ENCODE measurements around the gene CDC42EP4. TPM values are rescaled to one million over a fixed set of nuclear protein-coding genes. Genes with fewer than 3 reads are reported as not detected.

CDC42EP4 gene
- total and polyA plus RNA-seq, 4 donors: 15.7 to 31.0 (median 28.0) TPM

- WGBS: 74% methylated on average over 29 of the region's 29 CpGs
- DNase-seq (ENCODE audit: low spot score): no peak
- TF ChIP-seq TAF1 (conservative IDR thresholded peaks at IDR 0.05) (no peak), HNF4G (IDR thresholded peaks at IDR 0.05) (no peak), RAD21 (IDR thresholded peaks at IDR 0.05) (no peak), EGR1 (IDR thresholded peaks at IDR 0.05; ENCODE audit: low read depth in 2 of 2) (no peak), HNF4A (conservative IDR thresholded peaks at IDR 0.05) (no peak), YY1 (IDR thresholded peaks at IDR 0.05) (no peak), SP1 (IDR thresholded peaks at IDR 0.05) (no peak), NR2F2 (IDR thresholded peaks at IDR 0.05) (no peak), RXRA (IDR thresholded peaks at IDR 0.05) (no peak), FOXA1 (IDR thresholded peaks at IDR 0.05) (no peak), FOXA2 (IDR thresholded peaks at IDR 0.05) (no peak), GABPA (IDR thresholded peaks at IDR 0.05 in 1 of 2, conservative IDR thresholded peaks at IDR 0.05 in 1 of 2) (no peak)
- TF ChIP-seq, protein P1, sequence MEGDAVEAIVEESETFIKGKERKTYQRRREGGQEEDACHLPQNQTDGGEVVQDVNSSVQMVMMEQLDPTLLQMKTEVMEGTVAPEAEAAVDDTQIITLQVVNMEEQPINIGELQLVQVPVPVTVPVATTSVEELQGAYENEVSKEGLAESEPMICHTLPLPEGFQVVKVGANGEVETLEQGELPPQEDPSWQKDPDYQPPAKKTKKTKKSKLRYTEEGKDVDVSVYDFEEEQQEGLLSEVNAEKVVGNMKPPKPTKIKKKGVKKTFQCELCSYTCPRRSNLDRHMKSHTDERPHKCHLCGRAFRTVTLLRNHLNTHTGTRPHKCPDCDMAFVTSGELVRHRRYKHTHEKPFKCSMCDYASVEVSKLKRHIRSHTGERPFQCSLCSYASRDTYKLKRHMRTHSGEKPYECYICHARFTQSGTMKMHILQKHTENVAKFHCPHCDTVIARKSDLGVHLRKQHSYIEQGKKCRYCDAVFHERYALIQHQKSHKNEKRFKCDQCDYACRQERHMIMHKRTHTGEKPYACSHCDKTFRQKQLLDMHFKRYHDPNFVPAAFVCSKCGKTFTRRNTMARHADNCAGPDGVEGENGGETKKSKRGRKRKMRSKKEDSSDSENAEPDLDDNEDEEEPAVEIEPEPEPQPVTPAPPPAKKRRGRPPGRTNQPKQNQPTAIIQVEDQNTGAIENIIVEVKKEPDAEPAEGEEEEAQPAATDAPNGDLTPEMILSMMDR (IDR thresholded peaks at IDR 0.05; ENCODE audit: low read depth, low read length, missing input control): no peak
- TF ChIP-seq, protein P2, sequence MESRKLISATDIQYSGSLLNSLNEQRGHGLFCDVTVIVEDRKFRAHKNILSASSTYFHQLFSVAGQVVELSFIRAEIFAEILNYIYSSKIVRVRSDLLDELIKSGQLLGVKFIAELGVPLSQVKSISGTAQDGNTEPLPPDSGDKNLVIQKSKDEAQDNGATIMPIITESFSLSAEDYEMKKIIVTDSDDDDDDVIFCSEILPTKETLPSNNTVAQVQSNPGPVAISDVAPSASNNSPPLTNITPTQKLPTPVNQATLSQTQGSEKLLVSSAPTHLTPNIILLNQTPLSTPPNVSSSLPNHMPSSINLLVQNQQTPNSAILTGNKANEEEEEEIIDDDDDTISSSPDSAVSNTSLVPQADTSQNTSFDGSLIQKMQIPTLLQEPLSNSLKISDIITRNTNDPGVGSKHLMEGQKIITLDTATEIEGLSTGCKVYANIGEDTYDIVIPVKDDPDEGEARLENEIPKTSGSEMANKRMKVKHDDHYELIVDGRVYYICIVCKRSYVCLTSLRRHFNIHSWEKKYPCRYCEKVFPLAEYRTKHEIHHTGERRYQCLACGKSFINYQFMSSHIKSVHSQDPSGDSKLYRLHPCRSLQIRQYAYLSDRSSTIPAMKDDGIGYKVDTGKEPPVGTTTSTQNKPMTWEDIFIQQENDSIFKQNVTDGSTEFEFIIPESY (IDR thresholded peaks at IDR 0.05): no peak
- TF ChIP-seq, protein P3, sequence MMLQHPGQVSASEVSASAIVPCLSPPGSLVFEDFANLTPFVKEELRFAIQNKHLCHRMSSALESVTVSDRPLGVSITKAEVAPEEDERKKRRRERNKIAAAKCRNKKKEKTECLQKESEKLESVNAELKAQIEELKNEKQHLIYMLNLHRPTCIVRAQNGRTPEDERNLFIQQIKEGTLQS (IDR thresholded peaks at IDR 0.05): no peak
- TF ChIP-seq, protein P4, sequence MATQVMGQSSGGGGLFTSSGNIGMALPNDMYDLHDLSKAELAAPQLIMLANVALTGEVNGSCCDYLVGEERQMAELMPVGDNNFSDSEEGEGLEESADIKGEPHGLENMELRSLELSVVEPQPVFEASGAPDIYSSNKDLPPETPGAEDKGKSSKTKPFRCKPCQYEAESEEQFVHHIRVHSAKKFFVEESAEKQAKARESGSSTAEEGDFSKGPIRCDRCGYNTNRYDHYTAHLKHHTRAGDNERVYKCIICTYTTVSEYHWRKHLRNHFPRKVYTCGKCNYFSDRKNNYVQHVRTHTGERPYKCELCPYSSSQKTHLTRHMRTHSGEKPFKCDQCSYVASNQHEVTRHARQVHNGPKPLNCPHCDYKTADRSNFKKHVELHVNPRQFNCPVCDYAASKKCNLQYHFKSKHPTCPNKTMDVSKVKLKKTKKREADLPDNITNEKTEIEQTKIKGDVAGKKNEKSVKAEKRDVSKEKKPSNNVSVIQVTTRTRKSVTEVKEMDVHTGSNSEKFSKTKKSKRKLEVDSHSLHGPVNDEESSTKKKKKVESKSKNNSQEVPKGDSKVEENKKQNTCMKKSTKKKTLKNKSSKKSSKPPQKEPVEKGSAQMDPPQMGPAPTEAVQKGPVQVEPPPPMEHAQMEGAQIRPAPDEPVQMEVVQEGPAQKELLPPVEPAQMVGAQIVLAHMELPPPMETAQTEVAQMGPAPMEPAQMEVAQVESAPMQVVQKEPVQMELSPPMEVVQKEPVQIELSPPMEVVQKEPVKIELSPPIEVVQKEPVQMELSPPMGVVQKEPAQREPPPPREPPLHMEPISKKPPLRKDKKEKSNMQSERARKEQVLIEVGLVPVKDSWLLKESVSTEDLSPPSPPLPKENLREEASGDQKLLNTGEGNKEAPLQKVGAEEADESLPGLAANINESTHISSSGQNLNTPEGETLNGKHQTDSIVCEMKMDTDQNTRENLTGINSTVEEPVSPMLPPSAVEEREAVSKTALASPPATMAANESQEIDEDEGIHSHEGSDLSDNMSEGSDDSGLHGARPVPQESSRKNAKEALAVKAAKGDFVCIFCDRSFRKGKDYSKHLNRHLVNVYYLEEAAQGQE (IDR thresholded peaks at IDR 0.05): no peak
Measured at GRCh38 chr17:73360961-73361761, 49.4 kb upstream of the CDC42EP4 start.

More at GRCh38 chr17:73360961-73361761, 49.4 kb upstream of the CDC42EP4 start:
- Histone ChIP-seq H3K36me3 (ENCODE audit: control insufficient read depth in 4 of 4, insufficient read depth in 3 of 4, low read depth in 1 of 4, low read length in 3 of 4) (no peaks in the 10 kb centered on the region), H3K27me3 (ENCODE audit: control insufficient read depth in 4 of 4, insufficient read depth in 4 of 4, low read length in 3 of 4) (peaks cover 0 to 2% (median 0%) of the 10 kb centered on the region in 4 donors), H3K9me3 (ENCODE audit: control insufficient read depth in 4 of 4, low read length in 3 of 4) (no peaks in the 10 kb centered on the region), H3K27ac (ENCODE audit: low read depth in 1 of 2, low read length in 2 of 2) (no peak overlapping the region), H3K4me1 (ENCODE audit: control insufficient read depth in 4 of 4, insufficient read depth in 4 of 4, low read length in 3 of 4) (no peaks in the 10 kb centered on the region), H3K4me3 (ENCODE audit: low read depth in 1 of 3, low read length in 3 of 3) (no peak overlapping the region), H3K9ac (ENCODE audit: low read depth in 1 of 2, low read length in 2 of 2) (no peak overlapping the region)
